Caco-2 (cell line): ENCODE data around the gene ATG12. TPM values are rescaled to one million over a fixed set of nuclear protein-coding genes. Genes with fewer than 3 reads are reported as not detected.
"Not testable (repeated sequence)": the region's sequence is repeated elsewhere in the genome, so short reads cannot be mapped to it uniquely, and the experiment has no call there.

Experiments used
- Bru-seq: library from RNA; stranded (reverse); fragments of 400-500 nt; gene quantifications from one replicate; lab custom pipeline; 2021; lab: Mats Ljungman, UMichigan
- BruChase-seq, 2 experiments: library from RNA; stranded (reverse); fragments of 400-500 nt; gene quantifications; one replicate each; lab custom pipeline; 2021; lab: Mats Ljungman, UMichigan
- BruUV-seq: library from RNA; stranded (reverse); fragments of 400-500 nt; replicated peaks from 2 replicates; lab custom pipeline; 2021; lab: Mats Ljungman, UMichigan
- CTCF ChIA-PET: fragments of 300-600 bp; sonication (Branson Sonifier 250); formaldehyde crosslinking; loops from one replicate; lab custom pipeline; 2022; ENCODE audit warnings: antibody characterized with exemption; lab: Charles Lee
- POLR2A ChIA-PET: fragments of 300-600 bp; sonication (Branson Sonifier 250); formaldehyde crosslinking; loops from one replicate; lab custom pipeline; 2022; ENCODE audit warnings: antibody characterized with exemption; lab: Charles Lee
- DNase-seq, 2 experiments: peaks; one replicate each; pipeline versions ENCODE4 v3.0.0 to v3.0.0-alpha.2; 2020 to 2022
- H3K27me3 ChIP-seq: replicated peaks from 2 replicates; pipeline ENCODE4 v1.6.0; 2011; ENCODE audit warnings: low read length; ENCODE audit not compliant: control insufficient read depth, insufficient read depth
- H3K36me3 ChIP-seq: 2 replicates; pipeline ENCODE4 v1.5.1; 2011; ENCODE audit warnings: low read length; ENCODE audit not compliant: control insufficient read depth, insufficient read depth
- H3K4me1 ChIP-seq: fragments of 250-450 bp; sonication (Bioruptor Pico); 2 replicates; pipeline ENCODE4 v1.5.1; 2020; ENCODE audit warnings: mild to moderate bottlenecking
- H3K4me3 ChIP-seq: 2 replicates; pipeline ENCODE4 v1.5.1; 2011; ENCODE audit warnings: low read depth, mild to moderate bottlenecking, control low read depth, low read length
- H3K9me3 ChIP-seq: fragments of 250-450 bp; sonication (Bioruptor Pico); 2 replicates; pipeline ENCODE4 v1.5.1; 2020; ENCODE audit warnings: mild to moderate bottlenecking, moderate library complexity
- H3K27ac Mint-ChIP-seq: one replicate; pipeline ENCODE4 v1.8.0; 2022; ENCODE audit warnings: mixed read lengths; ENCODE audit not compliant: unreplicated experiment
- H3K27me3 Mint-ChIP-seq: one replicate; pipeline ENCODE4 v1.8.0; 2022; ENCODE audit warnings: mixed read lengths; ENCODE audit not compliant: insufficient read depth, unreplicated experiment
- H3K36me3 Mint-ChIP-seq: one replicate; pipeline ENCODE4 v1.8.0; 2022; ENCODE audit warnings: mild to moderate bottlenecking, mixed read lengths; ENCODE audit not compliant: insufficient read depth, unreplicated experiment
- H3K4me1 Mint-ChIP-seq: one replicate; pipeline ENCODE4 v1.8.0; 2022; ENCODE audit warnings: low read depth, mixed read lengths; ENCODE audit not compliant: unreplicated experiment
- H3K4me3 Mint-ChIP-seq: one replicate; pipeline ENCODE4 v1.8.0; 2022; ENCODE audit warnings: mild to moderate bottlenecking, moderate library complexity, mixed read lengths; ENCODE audit not compliant: unreplicated experiment
- H3K9me3 Mint-ChIP-seq: one replicate; pipeline ENCODE4 v1.8.0; 2022; ENCODE audit warnings: mixed read lengths; ENCODE audit not compliant: unreplicated experiment
- intact Hi-C: fragments of 100-400 bp; cut with micrococcal nuclease; formaldehyde crosslinking; loops from one replicate; pipeline ENCODE4 v1.10.0; 2022; ENCODE audit not compliant: unreplicated experiment
- long read RNA-seq: library from polyadenylated mRNA; stranded (forward); transcript quantifications from one replicate; pipeline ENCODE4 v2.0.0, GENCODE V29; 2022
- total RNA-seq: library from RNA; stranded (reverse); gene quantifications from 2 replicates; pipeline ENCODE4 v1.2.3, GENCODE V29; 2022
- TF ChIP-seq, protein P1 (sequence below), 2 experiments: fragments of 200-600 bp in 1 of 2; IDR thresholded peaks; 1 replicate in 1 of 2; 2 replicates in 1 of 2; pipeline versions ENCODE4 v1.5.1 to v1.8.0; 2011 to 2022; ENCODE audit warnings: antibody characterized with exemption in 1 of 2, control low read depth in 1 of 2, inconsistent platforms in 1 of 2, low read depth in 1 of 2, low read length in 1 of 2, mild to moderate bottlenecking in 1 of 2, moderate library complexity in 1 of 2; ENCODE audit not compliant: insufficient read depth in 1 of 2, severe bottlenecking in 1 of 2, unreplicated experiment in 1 of 2

Gene ATG12
- total RNA-seq: 46.8 and 47.5 TPM in 2 replicates
- Bru-seq, nascent RNA: percentile 95 among the genes with signal in this experiment
- percentile 96 among the genes with signal in this experiment for BruChase-seq, experiment 1, labeled RNA remaining after a 2-hour chase
- BruChase-seq, experiment 2, labeled RNA remaining after a 6-hour chase: percentile 94 among the genes with signal in this experiment
- long read RNA-seq, full-length matches to known transcripts: 79 of 82 reads
- long read RNA-seq, partial matches to known transcripts: 0 of 82 reads
- long read RNA-seq, other reads (novel, unspliced or antisense): 3 of 82 reads

- CTCF ChIA-PET: interaction anchor here (0.6 kb wide), 1 partner anchor 10 kb away, joined by 3 read pairs; no protein-coding TSS in a partner anchor
- no TSS peak for BruUV-seq
Measured at GRCh38 chr5:115841382-115842088, at the start of gene ATG12, which contains the start of gene AP3S1. TSS of gene ATG12 (minus strand) at chr5:115841565. CDS start at chr5:115841552, 13 bp downstream. TSS of gene AP3S1 (plus strand) at chr5:115841935. CDS start at chr5:115842038, 103 bp downstream.

GRCh38 chr5:115888027-115888426 lies 46.7 kb upstream of the ATG12 start:
- no peak for DNase-seq
- Histone ChIP-seq H3K36me3 (no peaks in the 10 kb centered on the region), H3K4me3 (no peak overlapping the region), H3K9me3 (no peaks in the 10 kb centered on the region), H3K4me1 (no peaks in the 10 kb centered on the region; the same call in 1 of the 2 replicates), H3K27me3 (no peaks in the 10 kb centered on the region)
- Mint-ChIP-seq H3K9me3 (no peaks in the 10 kb centered on the region), H3K36me3 (peaks cover 16% of the 10 kb centered on the region), H3K27ac (no peak overlapping the region), H3K27me3 (no peaks in the 10 kb centered on the region), H3K4me1 (no peaks in the 10 kb centered on the region), H3K4me3 (no peak overlapping the region)
- intact Hi-C loops: loop anchor here (2.0 kb wide), 1 partner anchor 181 kb away; no protein-coding TSS in a partner anchor
- POLR2A ChIA-PET: interaction anchor here (0.8 kb wide), 1 partner anchor 48 kb away, joined by 3 read pairs; no protein-coding TSS in a partner anchor
- TF ChIP-seq, protein P1, sequence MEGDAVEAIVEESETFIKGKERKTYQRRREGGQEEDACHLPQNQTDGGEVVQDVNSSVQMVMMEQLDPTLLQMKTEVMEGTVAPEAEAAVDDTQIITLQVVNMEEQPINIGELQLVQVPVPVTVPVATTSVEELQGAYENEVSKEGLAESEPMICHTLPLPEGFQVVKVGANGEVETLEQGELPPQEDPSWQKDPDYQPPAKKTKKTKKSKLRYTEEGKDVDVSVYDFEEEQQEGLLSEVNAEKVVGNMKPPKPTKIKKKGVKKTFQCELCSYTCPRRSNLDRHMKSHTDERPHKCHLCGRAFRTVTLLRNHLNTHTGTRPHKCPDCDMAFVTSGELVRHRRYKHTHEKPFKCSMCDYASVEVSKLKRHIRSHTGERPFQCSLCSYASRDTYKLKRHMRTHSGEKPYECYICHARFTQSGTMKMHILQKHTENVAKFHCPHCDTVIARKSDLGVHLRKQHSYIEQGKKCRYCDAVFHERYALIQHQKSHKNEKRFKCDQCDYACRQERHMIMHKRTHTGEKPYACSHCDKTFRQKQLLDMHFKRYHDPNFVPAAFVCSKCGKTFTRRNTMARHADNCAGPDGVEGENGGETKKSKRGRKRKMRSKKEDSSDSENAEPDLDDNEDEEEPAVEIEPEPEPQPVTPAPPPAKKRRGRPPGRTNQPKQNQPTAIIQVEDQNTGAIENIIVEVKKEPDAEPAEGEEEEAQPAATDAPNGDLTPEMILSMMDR (IDR thresholded peaks at IDR 0.05; ENCODE audit: insufficient read depth in 1 of 2, low read depth in 1 of 2, low read length in 1 of 2, severe bottlenecking in 1 of 2, unreplicated experiment in 1 of 2): peak in 1 of 2 experiments; percentile 14
- BruUV-seq: no TSS peak
- CTCF ChIA-PET: no interaction called here

More at GRCh38 chr5:115841382-115842088, at the start of gene ATG12, which contains the start of gene AP3S1:
- Histone ChIP-seq H3K27me3 (no peaks in the 10 kb centered on the region), H3K4me3 (peak within 1 kb of the TSS; percentile 61), H3K4me1 (peaks cover 41% of the 10 kb centered on the region), H3K36me3 (no peaks in the 10 kb centered on the region), H3K9me3 (no peaks in the 10 kb centered on the region)
- Mint-ChIP-seq H3K4me1 (peaks cover 20% of the 10 kb centered on the region), H3K9me3 (no peaks in the 10 kb centered on the region), H3K36me3 (peaks cover 13% of the 10 kb centered on the region), H3K4me3 (peak within 1 kb of the TSS; percentile 95), H3K27ac (peak within 1 kb of the TSS; percentile 97), H3K27me3 (no peaks in the 10 kb centered on the region)
- intact Hi-C loops: loop anchor here (1.0 to 5.0 kb wide), 4 partner anchors 9 to 299 kb away; partner anchors contain the start of genes COMMD10 and FEM1C
- peak; percentile 91 to 94 for DNase-seq
- TF ChIP-seq, protein P1 (IDR thresholded peaks at IDR 0.05; ENCODE audit: insufficient read depth in 1 of 2, low read depth in 1 of 2, low read length in 1 of 2, severe bottlenecking in 1 of 2, unreplicated experiment in 1 of 2): no peak
- POLR2A ChIA-PET: interaction anchor here (0.5 kb wide), 1 partner anchor 138 kb away, joined by 3 read pairs; no protein-coding TSS in a partner anchor

DNA sequence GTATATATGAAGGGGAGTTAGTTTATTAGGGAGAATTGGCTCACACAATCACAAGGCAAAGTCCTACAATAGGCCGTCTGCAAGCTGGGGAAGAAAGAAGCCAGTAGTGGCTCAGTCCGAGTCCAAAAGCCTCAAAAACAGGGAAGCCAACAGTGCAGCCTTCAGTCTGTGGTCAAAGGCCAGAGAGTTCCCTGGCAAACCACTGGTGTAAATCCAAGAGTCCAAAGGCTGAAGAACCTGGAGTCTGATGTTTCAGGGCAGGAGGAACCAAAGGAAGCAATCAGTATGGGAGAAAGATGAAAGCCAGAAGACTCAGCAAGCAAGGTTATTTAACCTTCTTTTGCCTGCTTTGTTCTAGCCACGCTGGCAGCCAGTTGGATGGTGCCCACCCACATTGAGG lies 43.8 kb upstream of the ATG12 start:
- POLR2A ChIA-PET, H3K4me1 ChIP-seq, H3K4me3 ChIP-seq, BruUV-seq, H3K9me3 ChIP-seq, H3K4me3 Mint-ChIP-seq, H3K4me1 Mint-ChIP-seq, H3K27ac Mint-ChIP-seq, DNase-seq, H3K36me3 ChIP-seq, intact Hi-C loops, CTCF ChIA-PET, H3K27me3 Mint-ChIP-seq, H3K27me3 ChIP-seq: not testable (repeated sequence)
- Mint-ChIP-seq H3K9me3 (peaks cover 21% of the 10 kb centered on the region), H3K36me3 (peaks cover 14% of the 10 kb centered on the region)
